Jurkat, Clone E6-1 (cell line): Measurements from ENCODE around the gene NR1I3. TPM values are rescaled to one million over a fixed set of nuclear protein-coding genes. Genes with fewer than 3 reads are reported as not detected.
"Not testable (repeated sequence)": the region's sequence is repeated elsewhere in the genome, so short reads cannot be mapped to it uniquely, and the experiment has no call there.

Experiments used
- DNase-seq: peaks from one replicate; pipeline ENCODE4 v3.0.0-alpha.2; 2011; ENCODE audit warnings: low read depth, low spot score
- H3K4me3 ChIP-seq: 2 replicates; pipeline ENCODE4 v1.5.1; 2011; ENCODE audit warnings: mild to moderate bottlenecking, low read length, control low read depth, moderate library complexity
- polyA plus RNA-seq: library from polyadenylated mRNA; unstranded; fragments of >200 nt; gene quantifications from one replicate; pipeline ENCODE4 v1.2.1, GENCODE V29; 2012; ENCODE audit warnings: missing spikeins; ENCODE audit not compliant: insufficient read length, insufficient read depth

Gene NR1I3, protein sequence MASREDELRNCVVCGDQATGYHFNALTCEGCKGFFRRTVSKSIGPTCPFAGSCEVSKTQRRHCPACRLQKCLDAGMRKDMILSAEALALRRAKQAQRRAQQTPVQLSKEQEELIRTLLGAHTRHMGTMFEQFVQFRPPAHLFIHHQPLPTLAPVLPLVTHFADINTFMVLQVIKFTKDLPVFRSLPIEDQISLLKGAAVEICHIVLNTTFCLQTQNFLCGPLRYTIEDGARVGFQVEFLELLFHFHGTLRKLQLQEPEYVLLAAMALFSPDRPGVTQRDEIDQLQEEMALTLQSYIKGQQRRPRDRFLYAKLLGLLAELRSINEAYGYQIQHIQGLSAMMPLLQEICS
- polyA plus RNA-seq, result not detected

DNA sequence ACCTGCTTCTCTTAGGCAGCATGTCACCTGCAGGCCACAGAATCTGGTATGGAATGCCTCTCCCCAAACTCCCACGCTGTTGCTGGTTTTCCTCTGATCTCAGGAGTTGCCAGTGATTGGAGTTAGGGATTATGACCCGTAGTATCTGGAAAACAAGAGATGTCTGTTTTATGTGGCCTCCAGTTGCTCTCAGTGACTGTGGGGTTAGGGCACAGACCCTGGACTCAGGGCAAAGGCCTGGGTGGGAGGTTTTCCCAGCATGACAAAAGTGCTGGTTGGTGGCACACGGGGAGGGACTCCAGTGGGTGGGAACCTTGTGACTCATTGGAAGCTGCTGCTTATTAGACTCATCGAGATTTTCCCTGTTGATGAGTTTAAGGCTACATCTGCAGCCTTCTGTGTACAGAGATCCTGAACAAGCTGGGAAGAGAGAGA, at the start of gene NR1I3:
TSS of gene NR1I3 (minus strand) at position 165 of the 435 bp plus-strand sequence. CDS start 1,638 bp downstream, outside the sequence.
- DNase-seq, result no peak
- no peak within 1 kb of the TSS for H3K4me3 ChIP-seq

DNA sequence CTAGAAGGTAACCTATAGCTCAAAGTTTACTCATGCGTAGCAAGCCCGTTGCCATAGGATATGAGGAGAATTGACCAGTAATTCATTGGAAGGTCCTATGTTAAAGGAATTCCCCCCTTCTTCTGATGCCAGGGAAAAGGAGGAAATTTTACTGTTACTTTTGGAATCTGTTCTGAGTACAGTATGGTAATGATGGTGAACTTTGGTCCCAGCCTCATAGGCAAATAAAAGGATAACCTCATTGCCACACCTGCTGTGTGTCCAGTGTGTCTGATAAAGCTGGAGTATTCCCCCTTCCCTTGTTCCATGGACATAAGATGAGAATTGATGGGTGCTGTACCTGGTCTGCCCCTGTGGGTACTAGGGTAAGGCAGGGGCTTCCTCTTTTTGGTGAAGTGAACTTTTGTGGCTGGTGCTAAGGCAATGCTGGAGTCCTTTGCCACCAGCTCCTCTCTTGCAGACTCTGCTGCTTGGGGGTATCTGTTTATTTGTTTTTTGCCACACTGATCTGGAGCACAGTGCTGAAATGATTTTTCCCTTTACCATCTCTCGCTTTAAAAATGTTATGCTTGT, 49.6 kb upstream of the NR1I3 start:
- no peak overlapping the region for H3K4me3 ChIP-seq
- no peak for DNase-seq

DNA sequence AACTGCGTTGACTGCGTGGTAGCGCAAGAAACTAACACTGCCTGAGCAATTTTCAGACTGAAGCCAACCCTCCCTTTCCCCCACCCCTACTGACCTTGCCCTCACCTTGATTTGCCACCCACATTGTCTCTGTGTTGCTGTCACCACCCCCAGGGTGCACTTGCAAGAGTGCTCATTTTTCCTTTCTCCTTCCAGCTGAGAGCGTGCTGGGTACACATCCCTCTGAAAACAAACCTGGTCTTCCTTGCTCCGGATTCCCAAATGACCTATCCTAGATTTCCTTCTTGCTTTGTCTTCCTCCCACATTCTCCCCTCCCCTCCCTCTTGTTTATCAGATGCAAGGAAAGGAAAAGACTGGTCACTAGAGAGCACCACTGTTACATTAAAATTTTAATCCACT, 47.5 kb upstream of the NR1I3 start:
- DNase-seq, result no peak
- H3K4me3 ChIP-seq, result no peak overlapping the region

DNA sequence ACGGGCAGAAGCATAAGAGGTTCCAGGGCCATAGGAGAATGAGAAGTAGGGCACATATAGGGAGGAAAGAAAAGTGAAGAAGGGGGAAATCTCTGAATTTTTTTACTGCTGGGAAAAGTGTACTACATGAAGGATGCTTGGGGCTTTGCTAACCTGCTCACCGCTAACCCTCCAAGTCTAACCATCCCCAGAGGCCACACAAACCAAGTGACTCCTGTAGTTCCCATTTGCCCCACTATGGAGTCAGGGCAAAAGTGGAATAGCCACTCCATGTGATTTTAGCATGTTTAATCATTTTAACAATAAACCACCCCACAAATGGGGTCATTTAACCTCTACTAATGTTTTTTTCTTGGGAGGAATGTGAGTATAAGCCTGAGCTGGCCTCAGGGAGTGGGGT, 47.1 kb upstream of the NR1I3 start:
- DNase-seq, result no peak
- no peak overlapping the region for H3K4me3 ChIP-seq

DNA sequence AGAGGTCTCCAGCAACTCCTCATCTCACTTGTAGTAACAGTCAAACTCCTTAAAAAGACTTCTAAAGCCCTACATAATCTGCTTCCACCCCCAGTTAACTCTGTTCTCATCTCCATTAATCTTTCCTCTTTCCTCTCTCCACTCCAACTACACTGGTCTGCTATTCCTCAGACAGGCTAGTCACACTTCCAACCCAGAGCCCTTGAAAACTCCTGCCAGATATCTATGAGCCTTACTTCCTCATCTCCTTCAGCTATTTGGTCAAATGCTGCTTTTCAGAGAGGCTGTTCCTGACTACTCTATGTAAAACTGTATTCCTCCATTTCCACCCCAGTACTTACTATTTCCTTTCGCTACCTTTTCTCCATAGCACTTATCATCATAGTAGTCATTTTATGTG, 45.0 kb upstream of the NR1I3 start:
- no peak for DNase-seq
- no peak overlapping the region for H3K4me3 ChIP-seq

DNA sequence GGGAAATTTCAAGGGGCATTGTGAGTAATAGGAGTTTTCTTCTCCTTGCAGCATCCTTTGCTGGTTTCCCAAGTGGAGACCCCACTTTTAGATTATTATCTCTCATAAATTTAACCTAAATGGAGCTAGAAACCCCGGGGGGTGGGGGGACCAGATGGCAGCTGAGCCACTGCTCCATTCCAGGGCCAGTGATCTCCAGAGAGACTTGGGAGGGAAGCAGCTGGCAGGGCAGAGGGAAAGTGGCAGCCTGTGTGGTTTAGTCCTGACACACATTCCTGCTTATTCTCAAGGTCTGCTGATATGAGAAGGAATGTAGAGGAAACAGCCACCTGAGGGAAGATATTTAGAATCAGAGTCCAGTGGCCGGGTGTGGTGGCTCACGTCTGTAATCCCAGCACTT, 36.9 kb upstream of the NR1I3 start:
- DNase-seq, result no peak
- no peak overlapping the region for H3K4me3 ChIP-seq

DNA sequence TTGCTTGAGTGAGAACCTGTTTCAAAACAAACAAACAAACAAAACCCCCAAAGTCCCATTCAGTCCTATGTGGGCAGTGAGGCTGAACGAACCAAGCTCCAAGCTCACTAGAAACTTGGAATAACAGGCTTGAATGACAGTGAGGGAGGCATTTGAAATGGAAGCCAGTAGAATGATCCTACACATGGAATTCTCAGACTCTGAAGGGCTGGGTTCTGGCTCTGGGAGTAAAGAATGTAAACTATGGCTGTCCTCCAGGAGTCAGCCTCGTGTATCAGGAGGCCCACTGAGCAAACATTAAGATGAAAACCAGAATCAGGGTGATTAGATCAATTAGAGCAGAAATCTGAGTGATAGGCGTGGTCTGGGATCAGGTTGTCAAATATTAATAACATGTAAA, 35.4 kb upstream of the NR1I3 start:
- no peak overlapping the region for H3K4me3 ChIP-seq
- no peak for DNase-seq

DNA sequence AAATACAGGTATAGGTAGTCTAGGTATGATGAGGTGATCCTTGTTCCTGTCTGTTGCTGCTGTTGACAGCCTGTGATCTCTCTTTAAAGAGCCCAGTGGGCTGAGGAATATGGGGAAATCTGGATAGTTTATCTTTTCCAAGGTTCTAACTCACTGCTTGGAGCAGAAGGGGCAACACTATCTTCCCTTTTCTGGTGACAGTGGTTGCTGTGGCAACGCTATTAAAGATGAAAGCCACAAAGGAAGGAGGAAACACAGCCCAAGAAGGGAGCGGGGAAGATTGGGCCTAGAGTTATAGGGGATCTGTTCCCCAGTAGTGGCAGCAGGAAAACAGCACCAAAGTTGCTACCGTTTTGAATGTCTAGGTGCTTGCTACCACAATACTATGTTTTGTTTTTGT, 29.3 kb upstream of the NR1I3 start:
- H3K4me3 ChIP-seq, result no peak overlapping the region
- no peak for DNase-seq

DNA sequence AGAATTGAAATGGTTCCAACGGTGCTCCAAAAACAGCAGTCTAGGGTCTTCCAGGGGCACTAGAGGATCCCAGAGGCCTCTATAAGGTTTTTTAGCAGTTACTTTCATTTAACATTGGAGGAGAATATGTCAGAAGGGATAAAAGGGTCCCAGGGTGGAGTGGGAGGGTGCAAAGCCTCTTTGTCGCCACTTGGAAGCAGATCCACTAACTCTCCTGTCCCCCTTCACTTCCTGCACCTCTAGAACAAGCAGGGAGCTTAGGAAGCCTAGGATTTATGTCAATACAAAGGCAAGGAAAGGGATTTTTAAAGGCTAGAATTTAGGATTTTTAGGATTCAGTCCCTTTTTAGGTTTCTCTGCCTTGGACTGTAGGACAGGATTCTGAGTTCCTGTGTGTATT, 28.8 kb upstream of the NR1I3 start:
- no peak overlapping the region for H3K4me3 ChIP-seq
- no peak for DNase-seq

DNA sequence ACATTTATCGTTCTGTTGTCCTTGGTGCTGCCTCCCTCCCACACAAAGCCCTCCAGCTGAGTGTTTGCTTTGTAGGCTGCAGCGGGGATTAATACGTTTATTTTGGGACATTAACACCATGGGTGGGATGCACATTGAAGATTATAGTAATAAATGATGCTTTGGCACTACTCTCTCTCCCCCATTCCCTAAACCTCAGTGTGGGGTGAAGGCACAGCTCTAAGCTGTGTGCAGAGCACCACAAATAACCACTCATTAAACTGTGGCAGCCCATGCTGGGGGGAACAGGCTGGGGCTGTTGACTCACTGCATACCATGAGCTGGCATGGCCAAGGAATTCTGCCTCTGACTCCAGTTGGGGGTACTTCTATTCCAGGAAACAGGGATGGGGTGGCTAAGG, 28.2 kb upstream of the NR1I3 start:
- DNase-seq, result no peak
- no peak overlapping the region for H3K4me3 ChIP-seq

DNA sequence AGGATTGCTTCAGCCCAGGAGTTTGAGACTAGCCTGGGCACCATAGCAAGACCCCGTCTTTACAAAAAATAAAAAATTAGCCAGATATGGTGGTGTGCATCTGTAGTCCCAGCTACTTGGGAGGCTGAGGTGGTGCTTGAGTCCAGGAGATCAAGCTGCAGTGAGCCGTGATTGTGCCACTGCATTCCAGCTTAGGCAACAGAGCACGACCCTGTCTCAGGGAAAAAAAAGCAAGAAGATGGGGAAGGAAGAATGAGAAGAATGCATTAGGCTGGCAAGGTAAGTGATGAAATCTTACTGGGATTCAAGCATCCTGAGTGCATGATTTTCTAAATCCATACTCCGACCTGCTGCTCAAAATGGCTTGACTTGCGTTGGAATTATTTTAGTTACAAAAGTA, 27.3 kb upstream of the NR1I3 start:
- DNase-seq, result no peak
- H3K4me3 ChIP-seq, result no peak overlapping the region

DNA sequence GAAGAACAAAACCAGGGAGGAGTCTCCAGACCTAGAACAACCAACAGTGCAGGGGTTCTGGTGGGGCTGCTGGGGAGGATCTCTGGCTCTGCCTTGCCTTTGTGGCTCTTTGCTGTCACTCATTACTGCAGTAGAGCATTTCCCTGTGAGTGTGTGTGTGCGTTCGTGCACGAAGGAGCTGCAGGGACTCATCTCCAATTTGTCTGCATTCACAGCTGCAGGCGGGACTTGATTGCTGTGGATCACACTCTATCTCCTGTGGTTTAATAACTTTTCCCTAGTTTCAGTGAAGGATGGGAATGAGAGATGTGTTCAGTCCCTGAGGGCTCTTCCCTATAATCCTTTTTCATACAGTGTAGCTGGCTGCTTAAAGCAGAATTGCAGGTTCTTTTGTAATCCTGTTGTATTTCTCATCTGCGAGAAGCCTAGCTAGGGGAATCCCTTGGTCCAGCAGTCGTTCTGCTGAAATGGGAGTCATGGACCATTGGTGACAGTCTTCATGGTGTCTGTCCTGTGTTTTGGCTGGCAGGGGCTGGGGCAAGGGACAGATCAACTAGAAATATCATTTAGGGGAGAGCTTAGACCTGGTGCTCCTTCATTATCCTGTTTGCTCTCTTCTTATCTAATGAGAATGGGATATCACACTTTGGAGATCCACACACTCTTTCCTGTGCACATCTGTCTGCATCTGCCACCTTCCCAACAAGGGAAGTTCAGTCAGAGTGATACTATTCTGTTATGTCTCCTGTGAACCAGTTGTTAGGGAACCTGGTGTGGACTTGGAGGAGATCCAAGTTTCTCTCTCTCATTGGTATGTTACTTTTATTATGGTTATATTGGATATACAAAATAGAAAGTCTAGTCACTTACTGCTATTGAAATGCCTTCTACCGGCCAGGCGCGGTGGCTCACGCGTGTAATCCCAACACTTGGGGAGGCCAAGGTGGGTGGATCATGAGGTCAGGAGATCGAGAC, 23.5 kb upstream of the NR1I3 start:
- no peak overlapping the region for H3K4me3 ChIP-seq
- DNase-seq, result no peak

DNA sequence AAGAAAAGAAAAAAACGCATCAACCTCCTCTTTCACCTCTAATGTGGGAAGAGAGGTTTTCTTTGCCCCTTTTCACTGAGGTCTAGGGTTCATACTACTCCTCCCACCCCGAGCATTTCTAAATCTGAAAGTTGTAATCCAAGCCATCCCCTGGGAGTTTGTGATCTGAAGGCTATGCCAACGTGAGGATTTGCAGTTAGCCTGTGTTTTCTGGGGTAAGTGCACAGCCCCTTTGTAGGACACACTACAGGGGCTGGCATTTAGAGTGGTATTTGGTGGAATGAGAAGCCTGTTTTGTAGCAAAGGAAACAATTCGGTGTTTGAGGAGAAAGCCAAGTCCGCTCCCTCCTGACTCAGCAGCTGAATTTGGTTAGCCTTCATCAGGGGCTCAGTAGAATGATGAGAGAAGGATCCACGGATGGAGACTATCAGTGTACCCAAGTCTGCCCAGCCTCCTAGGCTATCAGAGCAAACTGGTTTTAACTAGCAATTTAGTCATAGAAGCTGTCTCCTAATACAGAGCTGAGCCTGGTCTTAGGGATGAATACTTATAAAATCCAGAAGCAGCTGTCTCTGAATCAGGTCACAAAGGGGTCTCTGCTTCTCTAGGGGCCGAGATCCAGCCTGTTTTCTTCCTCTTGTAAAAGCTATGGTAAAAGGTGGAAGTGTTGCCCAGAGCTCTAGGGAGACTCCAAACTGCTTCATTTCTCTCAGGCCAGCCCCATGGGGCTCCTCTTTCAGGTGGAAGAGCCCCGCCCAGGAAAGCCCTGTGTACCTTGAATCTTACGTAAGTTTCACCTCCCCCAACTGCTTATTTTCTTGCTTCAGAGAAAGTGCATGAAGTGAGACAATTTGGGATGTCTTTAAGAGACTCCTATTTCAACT, 22.6 kb upstream of the NR1I3 start:
- DNase-seq, result peak; percentile 5
- H3K4me3 ChIP-seq, result no peak overlapping the region

DNA sequence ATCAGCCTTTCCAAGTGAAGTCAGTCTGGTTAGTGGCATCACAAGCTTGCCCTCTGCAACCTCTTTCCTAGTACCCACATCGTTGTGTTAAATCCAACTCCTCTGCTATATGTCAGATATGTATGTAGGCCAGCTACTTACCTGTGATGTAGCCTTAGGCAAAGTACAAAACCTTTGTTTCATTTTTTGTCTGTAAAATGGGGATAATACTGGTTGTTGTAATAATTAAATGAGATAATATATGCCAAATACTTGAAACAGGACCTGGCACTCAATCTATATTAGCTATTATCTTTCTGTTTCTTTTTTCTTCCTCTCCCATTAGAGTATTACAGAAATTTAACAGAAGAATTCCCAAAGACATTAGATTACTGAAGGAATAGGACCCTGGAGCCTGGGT, 21.8 kb upstream of the NR1I3 start:
- DNase-seq, result no peak
- H3K4me3 ChIP-seq, result no peak overlapping the region

DNA sequence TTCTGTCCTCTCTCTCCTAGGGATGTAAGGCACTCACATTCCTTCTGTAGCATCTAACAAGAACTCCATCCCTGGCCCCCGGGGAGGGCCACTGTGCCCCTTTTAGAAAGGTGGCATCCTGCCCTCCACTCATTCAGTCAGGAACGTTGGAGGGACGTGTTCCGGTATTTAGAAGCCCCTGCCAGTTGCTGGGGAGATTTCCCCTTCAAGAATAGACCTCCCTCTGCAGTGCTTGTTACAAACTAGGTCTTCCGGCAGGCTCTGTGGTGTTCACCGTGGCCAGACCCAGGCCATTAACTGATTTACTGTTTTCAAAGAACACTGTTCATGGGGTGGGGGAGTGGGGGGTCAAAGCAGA, 21.3 kb upstream of the NR1I3 start:
- H3K4me3 ChIP-seq, result no peak overlapping the region
- DNase-seq, result no peak

DNA sequence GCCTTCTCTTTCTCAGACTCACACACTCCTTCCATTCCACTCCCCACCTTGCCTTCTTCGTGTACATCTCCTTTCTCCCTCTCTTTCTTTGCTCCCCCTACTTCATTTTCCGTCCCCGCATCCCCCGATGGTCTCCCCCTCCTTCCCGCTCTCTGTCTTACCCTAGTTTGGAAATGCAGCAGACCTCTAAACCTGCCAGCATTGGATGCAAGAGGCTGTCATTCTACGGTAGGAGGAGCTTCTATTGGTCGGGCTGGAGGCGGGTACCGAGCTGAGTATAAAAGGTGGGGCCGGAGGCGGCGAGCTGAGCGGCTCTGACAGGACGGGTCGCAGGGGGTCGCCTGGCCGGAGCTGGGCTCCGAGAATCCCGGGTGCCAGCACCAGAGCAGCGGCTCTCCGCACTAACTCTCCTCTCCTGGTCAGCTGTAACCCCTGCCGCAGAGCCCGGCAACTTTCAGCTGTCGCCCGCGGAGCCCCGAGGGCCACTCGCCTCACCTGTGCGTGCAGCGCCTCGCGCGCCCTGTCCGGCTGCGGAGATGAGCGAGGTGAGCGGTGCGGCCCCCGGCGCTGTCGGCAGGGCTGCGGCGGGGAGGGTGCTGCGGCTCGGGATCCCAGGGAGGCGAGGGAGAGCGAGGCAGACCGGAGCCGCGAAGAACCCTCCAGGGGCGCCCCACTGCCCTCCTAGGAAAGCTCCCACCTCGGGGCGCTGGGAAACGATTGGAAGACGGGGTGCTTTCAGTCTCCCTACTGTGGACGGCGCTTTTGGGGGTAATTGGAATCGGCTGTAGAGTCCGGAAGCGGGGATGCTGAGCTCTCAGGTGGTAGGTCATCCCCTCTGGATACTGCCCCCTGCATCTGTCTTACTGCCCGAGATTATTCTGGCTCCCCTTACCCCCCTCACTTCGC, 20.7 kb upstream of the NR1I3 start, which contains the start of gene PCP4L1:
TSS of gene PCP4L1 (plus strand) at position 307 of the 906 bp plus-strand sequence. CDS start at position 537, 230 bp downstream.
- DNase-seq, result no peak
- no peak within 1 kb of the TSS for H3K4me3 ChIP-seq

DNA sequence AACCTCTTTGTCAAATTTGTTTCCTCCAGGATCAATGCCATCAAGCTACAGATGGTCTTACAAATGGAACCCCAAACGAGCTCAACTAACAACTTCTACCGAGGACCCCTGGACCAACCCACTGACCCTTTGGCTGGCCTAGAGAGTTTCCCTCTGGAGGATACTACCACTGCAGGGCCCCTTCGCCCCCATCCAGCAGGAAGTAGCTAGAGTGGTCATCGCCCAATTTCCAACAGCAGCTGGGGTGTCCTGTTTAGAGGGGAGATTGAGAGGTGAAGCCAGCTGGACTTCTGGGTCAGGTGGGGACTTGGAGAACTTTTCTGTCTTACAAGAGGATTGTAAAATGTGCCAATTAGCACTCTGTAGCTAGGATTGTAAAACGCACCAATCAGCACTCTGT, 19.1 kb upstream of the NR1I3 start:
- not testable (repeated sequence) for DNase-seq

DNA sequence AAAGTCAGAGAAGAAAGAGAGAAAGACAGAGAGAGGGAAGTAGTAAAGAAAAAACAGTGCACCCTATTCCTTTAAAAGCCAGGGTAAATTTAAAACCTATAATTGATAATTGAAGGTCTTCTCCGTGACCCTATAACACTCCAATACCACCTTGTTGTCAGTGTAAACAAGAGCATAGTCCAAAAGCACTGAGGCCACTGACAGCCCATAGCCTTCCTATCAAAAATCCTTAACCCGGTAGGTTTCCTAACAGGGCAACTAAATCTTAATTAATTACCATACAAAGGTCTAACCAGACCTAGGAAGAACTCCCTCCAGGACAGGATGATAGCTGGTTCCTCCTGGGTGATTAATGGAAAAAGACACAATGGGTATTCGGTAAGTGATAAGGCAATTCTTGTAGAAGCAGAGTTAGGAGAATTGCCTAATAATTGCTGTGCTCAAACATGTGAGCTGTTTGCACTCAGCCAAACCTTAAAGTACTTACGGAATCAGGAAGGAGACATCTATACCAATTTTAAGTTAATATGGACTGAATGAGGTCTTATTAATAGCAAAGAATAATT, 18.0 kb upstream of the NR1I3 start:
- not testable (repeated sequence) for DNase-seq, H3K4me3 ChIP-seq

More for the DNA sequence above, 19.1 kb upstream of the NR1I3 start:
- H3K4me3 ChIP-seq, result not testable (repeated sequence)
